GM19468 (cell line): ENCODE results near the gene KCND3.

Source experiments
- ATAC-seq: cut with Tn5 transposase; IDR thresholded peaks from one replicate; pipeline ENCODE4 v1.9.1; 2021; ENCODE audit warnings: mild to moderate bottlenecking, moderate library complexity, moderate number of reproducible peaks; ENCODE audit not compliant: unreplicated experiment; ENCODE audit errors: extremely low read depth

KCND3 gene

DNA sequence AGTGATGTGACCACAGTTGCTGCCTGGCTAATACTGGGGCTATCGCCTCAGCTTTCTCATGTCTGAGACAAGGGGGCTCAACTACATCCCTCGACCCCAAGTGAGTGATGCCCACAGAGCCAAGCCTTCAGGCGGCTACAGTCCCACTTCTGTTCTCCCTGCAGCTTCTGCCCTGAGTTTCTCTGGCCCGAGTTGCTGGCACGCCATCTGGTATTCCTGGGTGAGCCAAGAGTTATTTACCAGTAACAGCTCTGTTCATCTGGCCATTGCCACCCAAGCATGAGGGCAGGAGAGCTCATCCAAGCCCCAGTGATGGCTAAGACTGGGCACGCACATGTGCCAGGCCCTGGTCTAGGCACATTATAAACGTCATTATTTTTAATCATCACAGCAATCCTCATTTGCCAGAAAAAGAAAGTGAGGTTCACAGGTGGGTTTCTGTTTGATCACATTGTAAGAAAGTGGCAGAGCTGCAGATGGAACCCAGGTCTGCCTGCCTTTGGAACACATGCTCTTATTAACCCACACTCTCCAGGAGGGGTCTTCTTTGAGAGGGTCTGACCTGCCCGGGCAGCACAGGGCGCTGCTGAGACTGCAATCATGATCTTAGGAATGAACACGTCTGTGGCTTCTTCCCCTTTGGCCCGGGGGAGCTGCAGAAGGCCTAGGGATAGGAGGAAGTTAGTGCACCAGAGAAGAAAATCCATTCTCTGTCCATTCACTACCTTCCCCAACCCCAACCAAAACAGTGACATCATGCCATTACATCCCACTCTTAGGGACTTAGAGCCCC lies 27.5 kb downstream of the KCND3 start:
- no peak for ATAC-seq

DNA sequence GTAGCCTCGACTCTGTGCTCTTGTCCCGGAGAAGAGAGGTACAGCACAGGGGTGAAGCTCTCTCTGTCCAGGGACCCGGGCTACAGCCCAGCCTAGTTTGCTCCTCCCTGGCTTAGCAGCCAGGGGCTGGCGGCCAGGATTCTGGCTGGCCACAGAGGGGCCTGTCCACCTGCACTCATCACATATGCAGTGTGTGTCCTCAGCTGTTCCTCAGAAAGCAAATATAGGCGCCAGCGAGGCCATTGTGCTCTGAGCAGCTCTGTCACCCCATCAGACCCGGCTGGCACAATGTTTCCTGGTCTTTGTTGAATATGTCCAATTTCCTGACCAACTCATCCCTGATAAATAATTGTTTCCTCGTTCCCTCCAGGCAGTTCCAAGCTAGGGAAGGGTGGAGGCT lies 28.5 kb downstream of the KCND3 start:
- ATAC-seq = no peak

GRCh38 chr1:111959436-111959835 lies 30.0 kb downstream of the KCND3 start:
- ATAC-seq = no peak

DNA sequence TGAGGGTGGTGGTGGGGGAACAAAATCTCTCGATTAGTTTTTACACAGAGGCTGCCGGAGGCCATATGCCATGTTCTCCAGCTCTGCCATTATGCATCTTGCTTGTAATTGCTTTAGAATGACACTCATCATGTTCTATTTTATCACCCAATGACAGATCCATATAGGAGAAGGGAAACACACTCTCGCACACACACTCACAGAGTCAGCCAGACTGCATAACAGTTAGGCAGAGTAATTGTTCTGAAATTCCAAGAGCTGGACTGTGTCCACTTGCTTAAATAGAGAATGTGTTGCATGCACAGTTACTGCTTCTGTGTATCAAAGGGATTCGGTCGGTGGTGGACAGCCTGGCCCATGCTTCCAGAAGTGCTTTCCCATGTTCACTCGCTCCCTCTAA lies 30.6 kb downstream of the KCND3 start:
- ATAC-seq = no peak

DNA sequence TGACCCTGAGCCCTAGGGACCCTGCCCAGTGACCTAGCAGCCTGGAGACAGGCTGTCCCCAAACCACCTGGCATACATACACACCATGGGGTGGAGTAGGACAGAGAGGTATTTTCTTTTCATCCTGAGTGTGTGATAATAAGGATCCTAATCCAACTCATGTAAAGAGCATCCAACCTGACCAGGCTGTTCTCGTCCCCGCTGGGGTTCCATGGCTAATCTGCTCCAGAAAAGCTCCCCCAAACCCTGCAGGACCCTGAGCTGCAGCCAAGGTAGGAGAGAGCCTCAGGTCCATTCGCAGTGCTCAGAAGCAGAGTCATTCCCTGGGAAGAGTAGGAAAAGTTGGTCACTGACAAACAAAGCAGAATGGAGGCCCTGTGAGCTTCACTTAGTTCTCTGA lies 31.4 kb downstream of the KCND3 start:
- no peak for ATAC-seq

DNA sequence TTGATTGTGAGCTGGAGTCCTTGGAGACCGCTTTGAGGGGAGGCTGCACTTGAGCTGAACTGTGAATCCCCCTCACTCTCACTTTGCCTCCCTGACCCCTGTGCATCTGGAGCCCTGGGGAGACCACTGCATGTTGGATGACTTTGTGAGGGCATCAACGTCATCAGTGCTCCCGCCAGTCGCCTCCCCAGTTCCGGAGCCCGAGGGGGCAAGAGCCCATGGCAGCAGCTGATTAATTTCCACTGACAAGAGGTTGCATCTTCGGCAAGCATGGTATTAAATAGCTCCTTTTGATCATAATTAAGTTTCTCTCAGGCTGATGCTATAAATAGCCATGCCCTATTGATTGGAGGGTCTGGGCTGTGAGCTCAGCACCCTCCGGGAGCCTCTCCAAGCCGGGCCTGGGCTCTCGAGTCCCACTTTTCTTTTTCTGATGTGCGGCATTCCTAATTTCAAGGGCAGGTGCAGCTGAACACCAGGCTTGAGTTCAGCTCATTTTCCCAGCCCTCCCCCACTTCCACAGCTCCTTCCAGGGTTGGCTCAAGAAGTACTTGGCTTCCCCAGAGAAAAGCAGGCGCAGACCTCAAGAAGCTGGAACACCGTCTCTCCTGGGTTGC lies 33.2 kb downstream of the KCND3 start:
- no peak for ATAC-seq

DNA sequence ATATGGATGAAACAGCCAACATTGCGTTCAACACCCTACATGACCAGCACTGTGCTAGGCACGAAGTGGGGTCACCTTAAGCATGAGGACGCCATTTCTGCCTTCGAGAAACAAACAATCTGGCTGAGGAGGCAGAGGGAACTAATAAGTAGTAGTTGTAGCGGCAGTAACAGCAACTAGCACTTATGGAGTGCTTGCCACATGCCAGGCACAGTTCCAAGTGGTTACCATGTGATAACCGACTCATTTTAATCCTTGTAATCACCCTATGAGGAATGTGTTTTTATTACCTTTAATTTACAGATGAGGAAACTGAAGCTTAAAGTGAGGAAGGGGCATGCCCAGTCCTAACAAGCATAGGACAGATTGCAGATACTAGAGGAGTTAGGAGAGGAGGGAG lies 33.7 kb downstream of the KCND3 start:
- no peak for ATAC-seq

GRCh38 chr1:111953797-111954196 lies 35.7 kb downstream of the KCND3 start:
- ATAC-seq = no peak

DNA sequence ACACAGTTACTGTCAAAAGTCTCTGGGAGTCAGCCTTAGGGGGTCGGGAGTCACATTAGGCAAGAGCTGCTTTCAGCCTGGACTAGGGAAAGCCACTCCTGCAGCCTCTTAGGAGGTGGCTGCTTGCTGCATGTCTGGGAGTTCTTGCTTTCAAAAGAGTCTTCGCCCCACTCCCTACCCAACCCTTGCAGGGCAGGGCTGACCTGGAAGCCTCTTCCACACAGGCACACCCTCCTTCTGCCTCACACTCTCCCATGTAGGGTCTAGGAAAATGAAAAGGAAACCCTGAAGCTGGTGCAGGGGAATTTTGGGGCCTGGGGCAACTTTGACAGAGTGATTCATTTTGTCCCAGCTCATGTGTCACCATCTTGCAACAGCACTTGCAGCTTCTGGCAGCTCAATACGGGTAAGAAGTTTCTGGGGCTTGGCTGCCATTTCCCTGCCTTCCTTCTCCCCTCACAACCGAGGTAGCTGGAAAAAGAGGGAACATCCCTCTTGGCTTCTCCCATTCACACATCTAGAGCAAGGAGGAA lies 37.3 kb downstream of the KCND3 start:
- ATAC-seq = no peak

- ATAC-seq = no peak
Measured at GRCh38 chr1:111948209-111949171, 41.0 kb downstream of the KCND3 start.

DNA sequence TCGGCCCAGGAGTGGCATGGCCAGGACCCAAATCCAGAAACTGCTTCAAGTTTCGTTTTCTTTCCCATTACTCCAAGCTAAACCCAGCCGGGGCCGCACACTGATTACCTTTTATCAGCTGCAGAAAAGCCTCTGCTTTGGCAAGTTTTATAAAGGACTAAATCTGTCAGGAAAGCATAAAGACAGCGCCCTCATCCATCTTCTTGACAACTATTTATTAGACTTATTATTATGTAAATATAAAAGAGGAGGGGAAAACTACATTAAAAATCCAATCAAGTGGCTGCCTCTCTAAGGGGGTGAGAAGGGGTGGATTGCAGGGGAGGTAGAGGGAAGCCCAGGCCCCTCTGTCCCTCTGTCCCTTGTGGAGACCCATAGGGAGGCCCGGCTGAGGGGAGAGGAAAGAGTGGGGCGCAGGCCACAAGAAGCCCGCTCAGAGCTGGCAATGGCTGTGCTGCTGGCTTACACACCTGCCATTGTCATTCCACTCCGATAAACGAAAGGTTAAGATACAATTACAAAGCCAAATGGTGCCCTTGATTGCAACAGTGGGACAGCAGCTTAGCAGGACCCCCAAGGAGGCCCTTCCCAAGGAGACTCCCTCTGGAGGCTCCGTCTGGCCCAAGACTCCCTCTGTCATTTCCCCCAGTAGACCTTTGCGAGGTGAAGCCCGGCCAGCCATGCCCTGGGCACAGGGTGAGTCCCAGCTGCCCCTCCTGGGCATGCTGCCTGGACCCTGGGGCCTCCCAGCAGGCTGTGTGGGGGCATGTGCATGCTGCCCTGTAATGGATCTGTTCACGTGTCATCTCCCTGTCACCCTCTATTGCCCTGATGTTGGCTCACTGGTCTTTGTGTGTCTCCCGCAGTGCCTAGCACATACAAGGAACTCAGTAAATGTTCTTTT lies 45.4 kb downstream of the KCND3 start:
- ATAC-seq = no peak

DNA sequence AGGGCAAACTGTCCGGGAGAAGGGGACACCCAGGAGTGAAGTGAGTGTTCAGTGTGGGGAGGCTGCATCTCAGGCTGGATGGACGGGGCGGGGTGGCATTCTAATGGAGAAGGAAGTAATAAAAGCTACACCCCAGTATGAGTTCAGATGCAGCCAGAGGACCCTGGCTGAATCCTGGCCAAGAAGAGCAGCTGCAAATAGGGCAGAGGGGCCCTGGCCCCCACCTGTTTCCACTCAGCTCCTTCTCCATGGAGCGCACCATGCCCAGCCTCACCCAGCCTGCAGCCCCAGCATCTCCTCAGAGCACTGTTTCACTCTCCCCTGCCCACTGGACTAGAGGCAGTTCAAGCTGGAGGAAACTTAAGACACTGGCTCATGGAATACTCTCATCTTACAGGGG lies 46.4 kb downstream of the KCND3 start:
- no peak for ATAC-seq

DNA sequence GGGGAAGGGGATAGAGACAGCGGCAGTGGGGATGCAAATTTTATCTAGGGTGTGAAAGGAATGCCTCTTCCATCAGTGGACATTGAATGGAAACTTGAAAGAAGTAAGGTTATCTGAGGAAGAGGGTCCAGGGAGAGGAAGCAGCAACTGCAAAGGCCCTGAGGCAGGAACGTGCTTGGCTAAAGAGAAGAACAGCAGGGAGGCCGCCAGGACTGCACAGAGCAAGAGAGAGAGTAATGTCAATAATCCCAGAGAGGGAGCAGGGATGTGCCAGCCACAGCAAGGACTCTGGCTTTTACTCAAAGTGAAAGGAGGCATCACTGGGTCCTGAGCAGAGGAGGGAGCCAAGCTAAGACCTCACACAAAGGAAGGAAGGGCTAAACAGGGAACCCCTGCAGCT lies 50.9 kb downstream of the KCND3 start:
- no peak for ATAC-seq

DNA sequence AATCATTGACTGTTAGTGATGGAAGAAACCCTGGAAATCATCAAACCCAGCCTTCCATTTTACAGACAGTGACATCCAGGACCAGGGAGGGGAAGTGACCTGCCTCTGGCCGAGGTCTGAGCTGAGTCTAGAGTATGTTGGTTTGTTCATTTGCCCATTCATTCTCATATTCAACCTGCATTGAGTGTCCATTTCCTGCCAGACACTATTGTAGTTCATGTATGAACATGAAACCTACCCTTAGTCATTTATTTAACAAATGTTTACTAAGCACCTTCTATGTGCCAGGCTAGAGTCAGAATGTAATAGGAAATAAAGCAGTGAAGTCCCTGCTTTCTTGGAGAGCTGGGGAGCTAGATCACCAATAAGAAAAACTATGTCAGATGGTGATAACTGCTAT lies 51.3 kb downstream of the KCND3 start:
- no peak for ATAC-seq

DNA sequence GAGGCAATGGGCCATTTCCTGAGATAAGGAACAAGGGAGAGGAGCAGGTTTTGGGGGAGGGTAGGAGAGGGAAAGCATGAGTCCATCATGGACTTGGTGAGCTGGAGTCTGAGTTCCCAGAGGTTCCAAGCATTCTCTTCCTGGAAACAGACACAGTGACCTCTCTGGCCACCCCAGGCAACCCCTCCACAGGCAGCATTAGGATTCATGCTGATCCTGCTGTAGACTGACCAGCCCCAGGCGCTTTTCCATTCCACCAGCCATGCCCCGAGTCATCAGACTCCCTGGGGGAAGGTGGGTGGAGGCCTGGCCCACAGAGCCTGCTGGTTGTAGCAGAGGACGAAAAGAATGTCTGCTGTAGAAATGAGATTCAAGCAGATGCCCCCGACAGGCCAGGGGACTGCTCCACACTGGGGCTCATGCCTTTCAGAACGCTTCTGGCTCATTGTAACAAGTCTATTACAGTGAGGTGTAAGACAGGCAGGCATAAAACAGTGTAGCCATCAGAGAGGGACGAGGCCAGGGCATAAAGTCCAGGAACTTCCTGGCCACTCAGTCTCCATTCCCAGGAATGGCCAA lies 52.2 kb downstream of the KCND3 start:
- ATAC-seq = no peak

GRCh38 chr1:111934106-111934852 lies 55.2 kb downstream of the KCND3 start:
- no peak for ATAC-seq

- ATAC-seq = no peak
Measured at GRCh38 chr1:111930356-111930755, 59.1 kb downstream of the KCND3 start.

GRCh38 chr1:111928531-111928930 lies 60.9 kb downstream of the KCND3 start:
- ATAC-seq = no peak

DNA sequence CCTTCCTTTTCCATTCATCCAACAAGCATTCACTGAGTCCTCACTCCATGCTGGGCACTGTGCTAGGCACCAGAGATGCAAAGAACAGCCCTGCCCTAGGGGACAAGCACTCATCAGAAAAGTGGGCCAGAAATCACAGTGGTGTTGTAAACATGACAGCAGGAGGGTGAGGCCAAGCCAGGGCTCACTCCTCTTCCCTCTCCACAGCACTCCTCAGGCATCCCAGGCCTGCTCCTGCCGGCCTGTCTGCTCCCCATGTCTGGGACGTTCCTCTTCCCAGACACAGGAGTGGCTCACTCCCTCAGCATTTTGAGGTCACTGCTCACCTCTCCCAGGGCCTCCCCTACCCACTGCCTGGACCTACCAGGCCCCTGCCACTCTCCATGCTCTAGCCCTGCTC lies 61.8 kb downstream of the KCND3 start:
- no peak for ATAC-seq
